WI38 (cell line): ENCODE measurements around the gene HYDIN.

ENCODE experiments used
- H3K4me3 ChIP-seq: 2 replicates; pipeline ENCODE4 v1.5.1; 2011; ENCODE audit warnings: low read depth, mild to moderate bottlenecking, control low read depth, low read length
- TF ChIP-seq, protein P1 (sequence below): IDR thresholded peaks from 2 replicates; pipeline ENCODE4 v1.5.1; 2012; ENCODE audit warnings: low read depth, mild to moderate bottlenecking, control low read depth, low read length

The HYDIN gene

GRCh38 chr16:70809392-70810060 lies 421.0 kb downstream of the HYDIN start:
- no peak overlapping the region for H3K4me3 ChIP-seq
- TF ChIP-seq, protein P1, sequence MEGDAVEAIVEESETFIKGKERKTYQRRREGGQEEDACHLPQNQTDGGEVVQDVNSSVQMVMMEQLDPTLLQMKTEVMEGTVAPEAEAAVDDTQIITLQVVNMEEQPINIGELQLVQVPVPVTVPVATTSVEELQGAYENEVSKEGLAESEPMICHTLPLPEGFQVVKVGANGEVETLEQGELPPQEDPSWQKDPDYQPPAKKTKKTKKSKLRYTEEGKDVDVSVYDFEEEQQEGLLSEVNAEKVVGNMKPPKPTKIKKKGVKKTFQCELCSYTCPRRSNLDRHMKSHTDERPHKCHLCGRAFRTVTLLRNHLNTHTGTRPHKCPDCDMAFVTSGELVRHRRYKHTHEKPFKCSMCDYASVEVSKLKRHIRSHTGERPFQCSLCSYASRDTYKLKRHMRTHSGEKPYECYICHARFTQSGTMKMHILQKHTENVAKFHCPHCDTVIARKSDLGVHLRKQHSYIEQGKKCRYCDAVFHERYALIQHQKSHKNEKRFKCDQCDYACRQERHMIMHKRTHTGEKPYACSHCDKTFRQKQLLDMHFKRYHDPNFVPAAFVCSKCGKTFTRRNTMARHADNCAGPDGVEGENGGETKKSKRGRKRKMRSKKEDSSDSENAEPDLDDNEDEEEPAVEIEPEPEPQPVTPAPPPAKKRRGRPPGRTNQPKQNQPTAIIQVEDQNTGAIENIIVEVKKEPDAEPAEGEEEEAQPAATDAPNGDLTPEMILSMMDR: no peak

DNA sequence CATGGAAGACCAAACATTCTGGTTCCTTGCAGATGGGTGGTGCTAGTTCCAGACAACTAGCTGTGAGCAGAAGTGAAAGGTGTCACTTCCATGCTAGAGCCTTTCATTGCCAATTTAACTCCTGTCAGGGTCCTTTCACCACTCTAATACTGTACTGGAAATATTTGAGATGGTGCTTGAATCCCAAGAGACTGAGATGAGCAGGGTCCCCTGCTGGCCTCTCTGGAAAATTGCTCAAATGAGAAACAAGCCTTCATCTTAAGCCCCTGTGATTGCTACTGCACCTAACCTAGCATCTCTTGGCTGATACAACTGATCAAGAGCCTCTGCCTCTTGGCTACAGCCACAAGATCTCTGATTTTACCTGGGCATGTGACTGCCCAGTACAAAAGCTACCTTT lies 422.2 kb downstream of the HYDIN start:
- TF ChIP-seq, protein P1: no peak
- no peak overlapping the region for H3K4me3 ChIP-seq

DNA sequence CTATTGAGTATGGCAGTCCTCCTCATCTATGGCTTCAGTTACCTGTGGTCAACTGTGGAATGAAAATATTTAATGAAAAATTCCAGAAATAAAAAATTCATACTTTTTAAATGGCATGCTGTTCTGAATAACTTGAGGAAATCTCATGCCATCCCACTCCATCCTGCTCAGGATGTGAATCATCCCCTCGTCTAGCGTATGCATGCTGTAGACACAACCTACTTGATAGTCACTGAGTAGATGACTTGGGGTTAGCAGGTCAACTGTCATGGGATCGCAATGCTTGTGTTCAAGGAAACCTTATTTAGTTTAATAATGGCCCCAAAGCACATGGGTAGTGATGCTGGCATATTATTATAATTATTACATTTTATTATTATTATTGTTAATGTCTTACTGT lies 424.7 kb downstream of the HYDIN start:
- H3K4me3 ChIP-seq: no peak overlapping the region
- TF ChIP-seq, protein P1: no peak

- no peak overlapping the region for H3K4me3 ChIP-seq
- TF ChIP-seq, protein P1: no peak
Observed at GRCh38 chr16:70805380-70805779, 425.1 kb downstream of the HYDIN start.

GRCh38 chr16:70804734-70805169 lies 425.8 kb downstream of the HYDIN start:
- peak overlapping the region; percentile 34 for H3K4me3 ChIP-seq
- TF ChIP-seq, protein P1: no peak

DNA sequence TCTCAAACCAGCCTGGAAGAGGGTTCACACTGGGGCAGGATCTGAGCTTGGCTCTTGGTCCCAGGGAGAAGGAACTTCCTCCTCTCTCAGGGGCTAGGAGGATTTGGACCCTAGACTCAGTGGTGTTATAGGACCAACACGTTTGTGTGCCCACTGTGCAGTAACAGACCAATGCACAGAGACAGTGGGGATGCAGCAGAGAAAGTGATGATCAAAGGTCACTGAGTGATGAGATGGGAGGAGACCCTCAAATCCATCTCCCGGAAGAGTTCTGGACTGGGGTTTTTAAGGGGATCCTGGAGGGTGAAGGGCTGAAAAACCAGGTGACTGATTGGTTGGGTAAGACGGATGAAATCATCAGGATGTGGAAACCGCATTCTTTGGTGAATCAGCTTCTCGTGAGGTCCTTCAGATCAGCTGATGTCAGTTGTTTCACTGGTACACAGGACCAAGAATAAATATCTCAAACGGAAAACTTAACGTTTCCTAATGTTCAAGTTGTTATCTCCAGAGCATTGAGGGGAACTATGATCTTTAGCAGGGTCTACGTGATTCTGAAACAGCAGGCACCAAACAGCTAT lies 426.3 kb downstream of the HYDIN start:
- H3K4me3 ChIP-seq: peak overlapping the region; percentile 34
- TF ChIP-seq, protein P1: no peak

GRCh38 chr16:70803319-70803718 lies 427.2 kb downstream of the HYDIN start:
- TF ChIP-seq, protein P1: no peak
- H3K4me3 ChIP-seq: no peak overlapping the region
